Measurements from ENCODE around the gene SGTA. TPM values are rescaled to one million over a fixed set of nuclear protein-coding genes. Genes with fewer than 3 reads are reported as not detected.

The SGTA gene
- total RNA-seq, 1 donor from 2014 or later: 77.5 TPM

DNA sequence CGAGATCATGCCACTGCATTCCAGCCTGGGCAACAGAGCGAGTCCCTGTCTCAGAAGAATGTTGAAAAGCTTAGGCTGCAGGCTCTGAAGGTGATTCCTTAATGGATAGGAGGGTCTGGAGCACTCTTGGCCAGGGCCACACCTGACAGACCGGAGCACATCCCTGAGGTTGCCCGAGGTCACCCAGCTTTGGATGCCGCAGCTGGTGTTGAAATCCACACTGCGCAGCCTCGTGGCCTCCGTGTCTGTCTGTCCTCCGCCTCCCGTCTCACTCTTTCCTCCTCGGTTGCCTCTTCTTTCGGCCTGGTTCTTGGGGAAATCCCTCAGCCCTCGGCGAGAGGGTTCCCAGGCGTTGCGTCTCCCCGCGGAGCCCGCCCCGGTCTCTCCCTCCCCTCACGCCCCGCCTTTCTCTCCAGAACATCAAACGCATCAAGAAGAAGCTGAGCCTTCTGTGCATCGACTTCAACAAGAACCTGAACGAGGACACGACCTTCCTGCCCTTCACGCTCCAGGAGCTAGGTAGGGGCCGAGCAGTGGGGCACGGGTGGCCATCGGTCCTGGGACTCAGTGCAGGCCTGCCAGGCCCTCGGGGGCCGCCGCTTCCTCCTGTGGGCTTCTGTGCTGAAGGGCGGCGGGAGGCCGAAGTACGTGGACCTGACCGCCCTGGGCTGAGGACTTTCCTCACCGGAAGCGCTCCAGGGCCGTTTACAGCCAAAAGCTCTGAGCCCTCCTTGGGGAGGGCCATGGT is 16.4 kb upstream of the SGTA start:
- Mint-ChIP-seq H3K4me3 (ENCODE audit: low read depth) (no peak overlapping the region), H3K9me3 (ENCODE audit: low read depth) (no peaks in the 10 kb centered on the region), H3K27ac (no peak overlapping the region), H3K4me1 (ENCODE audit: low read depth) (no peaks in the 10 kb centered on the region), H3K27me3 (no peaks in the 10 kb centered on the region), H3K36me3 (ENCODE audit: insufficient read depth) (peaks cover 18% of the 10 kb centered on the region)
- TF ChIP-seq, protein P1, sequence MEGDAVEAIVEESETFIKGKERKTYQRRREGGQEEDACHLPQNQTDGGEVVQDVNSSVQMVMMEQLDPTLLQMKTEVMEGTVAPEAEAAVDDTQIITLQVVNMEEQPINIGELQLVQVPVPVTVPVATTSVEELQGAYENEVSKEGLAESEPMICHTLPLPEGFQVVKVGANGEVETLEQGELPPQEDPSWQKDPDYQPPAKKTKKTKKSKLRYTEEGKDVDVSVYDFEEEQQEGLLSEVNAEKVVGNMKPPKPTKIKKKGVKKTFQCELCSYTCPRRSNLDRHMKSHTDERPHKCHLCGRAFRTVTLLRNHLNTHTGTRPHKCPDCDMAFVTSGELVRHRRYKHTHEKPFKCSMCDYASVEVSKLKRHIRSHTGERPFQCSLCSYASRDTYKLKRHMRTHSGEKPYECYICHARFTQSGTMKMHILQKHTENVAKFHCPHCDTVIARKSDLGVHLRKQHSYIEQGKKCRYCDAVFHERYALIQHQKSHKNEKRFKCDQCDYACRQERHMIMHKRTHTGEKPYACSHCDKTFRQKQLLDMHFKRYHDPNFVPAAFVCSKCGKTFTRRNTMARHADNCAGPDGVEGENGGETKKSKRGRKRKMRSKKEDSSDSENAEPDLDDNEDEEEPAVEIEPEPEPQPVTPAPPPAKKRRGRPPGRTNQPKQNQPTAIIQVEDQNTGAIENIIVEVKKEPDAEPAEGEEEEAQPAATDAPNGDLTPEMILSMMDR (IDR thresholded peaks at IDR 0.05; ENCODE audit: unreplicated experiment): no peak
- no peak for DNase-seq (ENCODE audit: low spot score, unreplicated experiment)

DNA sequence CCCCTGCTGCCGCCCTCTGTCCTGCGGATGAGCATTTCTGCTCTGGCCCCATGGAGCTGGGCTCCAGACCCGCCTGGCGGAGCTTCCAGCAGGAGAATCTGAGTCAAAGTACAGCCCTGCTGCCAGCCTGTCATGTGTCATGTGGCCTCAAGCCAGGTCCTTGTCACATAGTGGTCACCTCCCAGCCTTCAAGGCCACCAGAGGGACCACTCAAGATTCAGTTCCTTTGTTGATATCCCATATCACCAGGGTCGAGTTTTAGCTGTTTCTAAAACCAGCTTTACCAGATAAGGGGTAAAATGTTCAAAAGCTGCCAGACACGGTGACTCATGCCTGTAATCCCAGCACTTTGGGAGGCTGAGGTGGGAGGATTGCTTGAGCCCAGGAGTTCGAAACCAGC is 15.7 kb upstream of the SGTA start:
- no peak for DNase-seq (ENCODE audit: low spot score, unreplicated experiment)
- no peak overlapping the region for H3K27ac Mint-ChIP-seq
- H3K27me3 Mint-ChIP-seq: no peaks in the 10 kb centered on the region
- no peaks in the 10 kb centered on the region for H3K4me1 Mint-ChIP-seq (ENCODE audit: low read depth)
- peaks cover 19% of the 10 kb centered on the region for H3K36me3 Mint-ChIP-seq (ENCODE audit: insufficient read depth)
- TF ChIP-seq, protein P1 (IDR thresholded peaks at IDR 0.05; ENCODE audit: unreplicated experiment): no peak
- no peak overlapping the region for H3K4me3 Mint-ChIP-seq (ENCODE audit: low read depth)
- H3K9me3 Mint-ChIP-seq (ENCODE audit: low read depth): no peaks in the 10 kb centered on the region

DNA sequence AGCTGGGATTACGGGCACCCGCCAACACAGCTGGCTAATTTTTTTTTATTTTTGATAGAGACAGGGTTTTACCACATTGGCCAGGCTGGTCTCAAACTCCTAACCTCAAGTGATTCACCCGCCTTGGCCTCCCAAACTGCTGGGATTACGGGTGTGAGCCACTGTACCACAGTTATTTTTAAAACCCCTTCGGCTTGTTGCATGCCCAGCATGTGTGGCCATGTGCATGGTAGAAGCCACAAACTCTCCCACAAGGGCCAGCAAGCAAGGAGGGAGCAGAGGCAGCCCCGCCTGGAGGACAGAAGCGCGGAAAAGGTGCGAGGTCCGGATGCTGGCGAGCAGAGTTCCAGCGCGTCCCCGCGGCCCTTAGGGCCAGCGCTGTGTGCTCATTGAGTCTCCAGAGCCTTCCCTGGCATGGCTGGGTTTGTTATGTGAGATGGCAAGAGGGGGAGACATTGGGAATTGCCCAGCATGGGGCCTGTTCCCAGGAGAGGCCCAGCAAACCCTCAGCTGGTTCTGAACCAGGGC is 15.1 kb upstream of the SGTA start:
- no peaks in the 10 kb centered on the region for H3K4me1 Mint-ChIP-seq (ENCODE audit: low read depth)
- TF ChIP-seq, protein P1 (IDR thresholded peaks at IDR 0.05; ENCODE audit: unreplicated experiment): no peak

DNA sequence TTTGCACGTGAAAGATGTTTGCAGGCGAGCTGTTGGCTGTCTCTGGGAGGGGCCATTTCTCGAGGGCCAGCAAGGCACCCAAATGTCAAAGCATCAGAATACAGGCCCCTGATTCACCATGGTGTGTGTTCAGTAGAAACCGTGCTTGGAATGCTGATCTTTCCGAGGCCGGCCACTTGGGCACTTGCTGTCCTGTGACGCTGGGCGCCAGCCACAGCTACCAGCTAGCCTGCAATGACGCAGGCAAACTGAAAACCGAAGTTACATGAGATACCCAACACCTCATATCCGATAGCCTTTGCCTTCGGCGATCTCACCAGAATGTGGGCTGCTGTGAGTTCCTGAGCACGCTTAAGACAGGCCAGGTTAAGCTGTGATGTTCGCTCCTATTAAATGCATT is 14.2 kb upstream of the SGTA start:
- no peak overlapping the region for H3K27ac Mint-ChIP-seq
- TF ChIP-seq, protein P1 (IDR thresholded peaks at IDR 0.05; ENCODE audit: unreplicated experiment): no peak
- H3K4me1 Mint-ChIP-seq (ENCODE audit: low read depth): no peaks in the 10 kb centered on the region
- H3K9me3 Mint-ChIP-seq (ENCODE audit: low read depth): no peaks in the 10 kb centered on the region
- DNase-seq (ENCODE audit: low spot score, unreplicated experiment): no peak
- H3K27me3 Mint-ChIP-seq: no peaks in the 10 kb centered on the region
- peaks cover 15% of the 10 kb centered on the region for H3K36me3 Mint-ChIP-seq (ENCODE audit: insufficient read depth)
- H3K4me3 Mint-ChIP-seq (ENCODE audit: low read depth): no peak overlapping the region

More for the DNA sequence above, 15.1 kb upstream of the SGTA start:
- Mint-ChIP-seq H3K36me3 (ENCODE audit: insufficient read depth) (peaks cover 21% of the 10 kb centered on the region), H3K4me3 (ENCODE audit: low read depth) (no peak overlapping the region), H3K27me3 (no peaks in the 10 kb centered on the region), H3K9me3 (ENCODE audit: low read depth) (no peaks in the 10 kb centered on the region), H3K27ac (no peak overlapping the region)
- no peak for DNase-seq (ENCODE audit: low spot score, unreplicated experiment)

DNA sequence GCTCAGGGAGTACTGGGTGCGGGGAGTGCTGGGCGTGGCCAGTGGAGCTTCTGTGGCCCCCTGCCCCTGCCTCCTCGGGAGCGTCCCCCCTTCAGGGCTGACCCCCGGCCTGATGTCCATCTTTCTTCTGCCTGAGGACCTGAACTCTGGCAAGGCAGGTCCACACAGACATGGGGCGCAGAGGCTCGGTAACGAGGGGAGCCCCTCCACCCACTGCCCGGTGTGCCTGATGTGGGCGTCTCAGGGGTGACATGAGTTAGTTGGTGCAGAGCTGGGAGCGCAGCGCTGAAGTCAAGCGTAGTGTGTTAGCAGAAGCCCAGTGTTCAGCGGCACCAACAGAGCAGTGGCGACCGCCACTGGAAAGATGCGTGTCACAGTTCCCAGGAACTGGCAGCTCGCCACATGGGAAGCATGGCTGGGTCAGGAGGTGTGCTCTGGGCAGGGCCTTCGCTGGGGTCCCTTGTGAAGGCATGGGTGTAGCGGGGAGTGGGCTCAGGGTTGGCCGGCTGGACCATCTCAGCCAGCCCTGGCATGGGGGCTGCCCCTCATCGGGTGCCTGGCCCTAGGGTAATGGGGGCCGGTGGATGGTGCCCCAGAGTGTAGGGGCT is 13.7 kb upstream of the SGTA start:
- Mint-ChIP-seq H3K4me3 (ENCODE audit: low read depth) (no peak overlapping the region), H3K27ac (no peak overlapping the region), H3K36me3 (ENCODE audit: insufficient read depth) (peaks cover 16% of the 10 kb centered on the region), H3K4me1 (ENCODE audit: low read depth) (no peaks in the 10 kb centered on the region), H3K27me3 (no peaks in the 10 kb centered on the region), H3K9me3 (ENCODE audit: low read depth) (no peaks in the 10 kb centered on the region)
- TF ChIP-seq, protein P1 (IDR thresholded peaks at IDR 0.05; ENCODE audit: unreplicated experiment): no peak
- DNase-seq (ENCODE audit: low spot score, unreplicated experiment): no peak

Measured in progenitor cell of endocrine pancreas (in vitro differentiated cells).